ENCODE data around the gene OCIAD1. TPM values are rescaled to one million over a fixed set of nuclear protein-coding genes. Genes with fewer than 3 reads are reported as not detected.
"Not testable (repeated sequence)": the region's sequence is repeated elsewhere in the genome, so short reads cannot be mapped to it uniquely, and the experiment has no call there.

OCIAD1 gene
- total and polyA plus RNA-seq, 9 donors, result 73.4 to 241 (median 112) TPM

GRCh38 chr4:48877827-48878535 is 47.1 kb downstream of the OCIAD1 start:
- H3K9me3 ChIP-seq, result no peaks in the 10 kb centered on the region
- 90 to 100% (median 92%) methylated on average over 1 of the region's 1 CpG for WGBS, 3 donors
- H3K36me3 ChIP-seq, result no peaks in the 10 kb centered on the region
- DNase-seq, result no peak
- no peaks in the 10 kb centered on the region for H3K4me1 ChIP-seq (ENCODE audit: insufficient read depth)
- no peak overlapping the region for H3K27ac ChIP-seq
- no peak overlapping the region for H3K4me3 ChIP-seq
- no peaks in the 10 kb centered on the region for H3K27me3 ChIP-seq
- intact Hi-C loops (cut with DNase I), result no loop called here
- no peak for TF ChIP-seq POLR2A (IDR thresholded peaks at IDR 0.05)
- no peak for TF ChIP-seq EP300 (IDR thresholded peaks at IDR 0.05)
- TF ChIP-seq CTCF (IDR thresholded peaks at IDR 0.05), result no peak

- intact Hi-C loops (cut with DNase I), result loop anchor here in 1 of 4 donors (2.0 kb wide), 1 partner anchor 67 kb away; no protein-coding TSS in a partner anchor
- H3K9me3 ChIP-seq, result no peaks in the 10 kb centered on the region
- DNase-seq, result no peak
- no peak for TF ChIP-seq POLR2A (IDR thresholded peaks at IDR 0.05)
- TF ChIP-seq EP300 (IDR thresholded peaks at IDR 0.05), result no peak
- no peak for TF ChIP-seq CTCF (IDR thresholded peaks at IDR 0.05)
- no peak overlapping the region for H3K27ac ChIP-seq
- H3K4me3 ChIP-seq, result no peak overlapping the region
- H3K27me3 ChIP-seq, result no peaks in the 10 kb centered on the region
- H3K4me1 ChIP-seq (ENCODE audit: insufficient read depth), result no peaks in the 10 kb centered on the region
- WGBS, 3 donors, result 51 to 63% (median 56%) methylated on average over 9 of the region's 9 CpGs
- no peaks in the 10 kb centered on the region for H3K36me3 ChIP-seq
Measured at GRCh38 chr4:48879561-48880442, 48.9 kb downstream of the OCIAD1 start.

GRCh38 chr4:48881646-48882045 is 50.8 kb downstream of the OCIAD1 start:
- 80 to 88% (median 84%) methylated on average over 3 of the region's 3 CpGs for WGBS, 3 donors
- DNase-seq; H3K27me3 ChIP-seq; H3K4me1 ChIP-seq (ENCODE audit: insufficient read depth); H3K27ac ChIP-seq; H3K9me3 ChIP-seq; H3K4me3 ChIP-seq; H3K36me3 ChIP-seq: not testable (repeated sequence)
- intact Hi-C loops (cut with DNase I), result loop anchor here in 1 of 4 donors (2.0 kb wide), 1 partner anchor 65 kb away; no protein-coding TSS in a partner anchor

- H3K36me3 ChIP-seq; H3K27me3 ChIP-seq; H3K27ac ChIP-seq; H3K4me3 ChIP-seq; H3K9me3 ChIP-seq; intact Hi-C loops (cut with DNase I); DNase-seq; H3K4me1 ChIP-seq (ENCODE audit: insufficient read depth): not testable (repeated sequence)
- WGBS, 3 donors, result 94 to 100% (median 95%) methylated on average over 3 of the region's 3 CpGs
Measured at GRCh38 chr4:48889750-48890149, 58.9 kb downstream of the OCIAD1 start.

GRCh38 chr4:48891028-48891619 is 60.2 kb downstream of the OCIAD1 start:
- no peak for DNase-seq
- no peaks in the 10 kb centered on the region for H3K27me3 ChIP-seq
- no peak overlapping the region for H3K27ac ChIP-seq
- intact Hi-C loops (cut with DNase I), result no loop called here
- no peak overlapping the region for H3K4me3 ChIP-seq
- no peaks in the 10 kb centered on the region for H3K4me1 ChIP-seq (ENCODE audit: insufficient read depth)
- H3K9me3 ChIP-seq, result no peaks in the 10 kb centered on the region
- no peak for TF ChIP-seq CTCF (IDR thresholded peaks at IDR 0.05)
- no peak for TF ChIP-seq EP300 (IDR thresholded peaks at IDR 0.05)
- no peak for TF ChIP-seq POLR2A (IDR thresholded peaks at IDR 0.05)
- H3K36me3 ChIP-seq, result no peaks in the 10 kb centered on the region
